Upper lobe of right lung (tissue), 1 donor: Measurements from ENCODE around the gene TMPRSS7. TPM values are rescaled to one million over a fixed set of nuclear protein-coding genes. Genes with fewer than 3 reads are reported as not detected.
A peak's percentile ranks its signal among the peaks of the same experiment; 100 is the strongest.

Experiments used
- ATAC-seq: fragments of 200-7000 bp; cut with Tn5 transposase; one replicate; pipeline ENCODE4 v1.9.1; 2020; ENCODE audit warnings: mild to moderate bottlenecking, moderate library complexity
- DNase-seq: peaks from one replicate; pipeline ENCODE4 v3.0.0-alpha.2; 2020
- H3K27ac ChIP-seq: fragments of 200-600 bp; one replicate; pipeline ENCODE4 v1.8.0; 2022
- H3K27me3 ChIP-seq: fragments of 200-600 bp; one replicate; pipeline ENCODE4 v1.8.0; 2022; ENCODE audit warnings: mild to moderate bottlenecking
- H3K36me3 ChIP-seq: fragments of 200-600 bp; one replicate; pipeline ENCODE4 v1.8.0; 2022
- H3K4me1 ChIP-seq: fragments of 200-600 bp; one replicate; pipeline ENCODE4 v1.8.0; 2022
- H3K4me3 ChIP-seq: fragments of 200-600 bp; one replicate; pipeline ENCODE4 v1.8.0; 2022; ENCODE audit warnings: mild to moderate bottlenecking
- H3K9me3 ChIP-seq: fragments of 200-600 bp; one replicate; pipeline ENCODE4 v1.8.0; 2022
- intact Hi-C: fragments of 100-400 bp; cut with DNase I; formaldehyde crosslinking; loops from one replicate; pipeline ENCODE4 v1.11.0; 2022
- long read RNA-seq: library from polyadenylated mRNA; unstranded; transcript quantifications from one replicate; pipeline ENCODE4 v2.0.0, GENCODE V29; 2021
- total RNA-seq: library from RNA; stranded (reverse); fragmentation: NEBNext Ultra II Directional; extraction: Animal tissue kit (Norgen Biotek cat#: 25700); gene quantifications from one replicate; pipeline ENCODE4 v1.2.1, GENCODE V29; 2021
- TF ChIP-seq, protein P1 (sequence below): fragments of 200-600 bp; IDR thresholded peaks from one replicate; pipeline ENCODE4 v1.8.0; 2022; ENCODE audit warnings: antibody characterized with exemption
- donor health status: DM: no; HTN: yes; CAD: no; lungs with severe emphysema.

The TMPRSS7 gene, protein sequence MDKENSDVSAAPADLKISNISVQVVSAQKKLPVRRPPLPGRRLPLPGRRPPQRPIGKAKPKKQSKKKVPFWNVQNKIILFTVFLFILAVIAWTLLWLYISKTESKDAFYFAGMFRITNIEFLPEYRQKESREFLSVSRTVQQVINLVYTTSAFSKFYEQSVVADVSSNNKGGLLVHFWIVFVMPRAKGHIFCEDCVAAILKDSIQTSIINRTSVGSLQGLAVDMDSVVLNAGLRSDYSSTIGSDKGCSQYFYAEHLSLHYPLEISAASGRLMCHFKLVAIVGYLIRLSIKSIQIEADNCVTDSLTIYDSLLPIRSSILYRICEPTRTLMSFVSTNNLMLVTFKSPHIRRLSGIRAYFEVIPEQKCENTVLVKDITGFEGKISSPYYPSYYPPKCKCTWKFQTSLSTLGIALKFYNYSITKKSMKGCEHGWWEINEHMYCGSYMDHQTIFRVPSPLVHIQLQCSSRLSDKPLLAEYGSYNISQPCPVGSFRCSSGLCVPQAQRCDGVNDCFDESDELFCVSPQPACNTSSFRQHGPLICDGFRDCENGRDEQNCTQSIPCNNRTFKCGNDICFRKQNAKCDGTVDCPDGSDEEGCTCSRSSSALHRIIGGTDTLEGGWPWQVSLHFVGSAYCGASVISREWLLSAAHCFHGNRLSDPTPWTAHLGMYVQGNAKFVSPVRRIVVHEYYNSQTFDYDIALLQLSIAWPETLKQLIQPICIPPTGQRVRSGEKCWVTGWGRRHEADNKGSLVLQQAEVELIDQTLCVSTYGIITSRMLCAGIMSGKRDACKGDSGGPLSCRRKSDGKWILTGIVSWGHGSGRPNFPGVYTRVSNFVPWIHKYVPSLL
- total RNA-seq: 0.20 TPM
- long read RNA-seq: 0 reads

DNA sequence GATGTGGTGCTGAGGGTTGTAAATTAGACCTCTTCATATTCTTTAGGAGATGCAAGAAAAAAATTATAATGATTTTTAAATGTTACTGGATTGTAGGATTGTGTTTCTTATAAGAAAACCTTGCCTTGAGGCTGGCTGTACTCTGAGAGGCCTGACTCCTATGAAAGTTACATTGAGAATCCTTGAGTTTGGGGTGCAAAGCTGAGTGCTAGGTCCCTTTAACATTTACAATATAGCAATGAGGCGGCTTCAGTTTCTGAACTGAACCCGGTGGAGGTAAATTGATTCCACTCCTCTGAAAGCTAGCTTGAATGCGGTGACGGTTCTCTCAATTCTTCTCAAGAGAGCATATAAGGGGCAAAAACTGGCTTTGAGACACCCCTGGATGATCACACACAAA lies at the start of gene TMPRSS7:
Gene TMPRSS7 (plus strand): TSS at position 301 of the 400 bp plus-strand sequence. CDS start 110 bp downstream, outside the sequence.
- Histone ChIP-seq H3K36me3 (no peaks in the 10 kb centered on the region), H3K9me3 (no peaks in the 10 kb centered on the region), H3K4me1 (no peaks in the 10 kb centered on the region), H3K27me3 (no peaks in the 10 kb centered on the region), H3K27ac (no peak within 1 kb of the TSS), H3K4me3 (no peak within 1 kb of the TSS)
- intact Hi-C loops: no loop called here
- no peak for ATAC-seq
- TF ChIP-seq, protein P1, sequence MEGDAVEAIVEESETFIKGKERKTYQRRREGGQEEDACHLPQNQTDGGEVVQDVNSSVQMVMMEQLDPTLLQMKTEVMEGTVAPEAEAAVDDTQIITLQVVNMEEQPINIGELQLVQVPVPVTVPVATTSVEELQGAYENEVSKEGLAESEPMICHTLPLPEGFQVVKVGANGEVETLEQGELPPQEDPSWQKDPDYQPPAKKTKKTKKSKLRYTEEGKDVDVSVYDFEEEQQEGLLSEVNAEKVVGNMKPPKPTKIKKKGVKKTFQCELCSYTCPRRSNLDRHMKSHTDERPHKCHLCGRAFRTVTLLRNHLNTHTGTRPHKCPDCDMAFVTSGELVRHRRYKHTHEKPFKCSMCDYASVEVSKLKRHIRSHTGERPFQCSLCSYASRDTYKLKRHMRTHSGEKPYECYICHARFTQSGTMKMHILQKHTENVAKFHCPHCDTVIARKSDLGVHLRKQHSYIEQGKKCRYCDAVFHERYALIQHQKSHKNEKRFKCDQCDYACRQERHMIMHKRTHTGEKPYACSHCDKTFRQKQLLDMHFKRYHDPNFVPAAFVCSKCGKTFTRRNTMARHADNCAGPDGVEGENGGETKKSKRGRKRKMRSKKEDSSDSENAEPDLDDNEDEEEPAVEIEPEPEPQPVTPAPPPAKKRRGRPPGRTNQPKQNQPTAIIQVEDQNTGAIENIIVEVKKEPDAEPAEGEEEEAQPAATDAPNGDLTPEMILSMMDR: no peak
- DNase-seq: no peak

DNA sequence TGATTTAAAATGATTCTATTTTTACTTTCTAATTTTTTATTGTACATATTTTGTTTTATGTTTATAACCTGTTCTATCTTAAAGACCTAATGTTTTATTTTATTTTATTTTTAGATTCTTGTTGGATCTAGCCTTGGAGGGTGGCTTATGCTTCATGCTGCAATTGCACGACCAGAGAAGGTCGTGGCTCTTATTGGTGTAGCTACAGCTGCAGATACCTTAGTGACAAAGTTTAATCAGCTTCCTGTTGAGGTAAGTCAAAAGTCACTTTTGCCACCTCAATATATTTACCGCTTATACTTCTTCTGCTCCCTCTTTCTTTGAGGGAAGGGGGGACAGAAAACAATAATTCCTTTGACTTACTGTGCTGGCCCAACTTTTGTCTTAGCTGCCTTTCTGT lies 47.7 kb upstream of the TMPRSS7 start:
- DNase-seq (no peak), ATAC-seq (no peak)
- no peak overlapping the region for H3K27ac ChIP-seq
- no peaks in the 10 kb centered on the region for H3K9me3 ChIP-seq
- peaks cover 36% of the 10 kb centered on the region for H3K36me3 ChIP-seq
- TF ChIP-seq, protein P1: no peak
- H3K4me1 ChIP-seq: peaks cover 3% of the 10 kb centered on the region
- H3K4me3 ChIP-seq: no peak overlapping the region
- intact Hi-C loops: no loop called here
- H3K27me3 ChIP-seq: no peaks in the 10 kb centered on the region

DNA sequence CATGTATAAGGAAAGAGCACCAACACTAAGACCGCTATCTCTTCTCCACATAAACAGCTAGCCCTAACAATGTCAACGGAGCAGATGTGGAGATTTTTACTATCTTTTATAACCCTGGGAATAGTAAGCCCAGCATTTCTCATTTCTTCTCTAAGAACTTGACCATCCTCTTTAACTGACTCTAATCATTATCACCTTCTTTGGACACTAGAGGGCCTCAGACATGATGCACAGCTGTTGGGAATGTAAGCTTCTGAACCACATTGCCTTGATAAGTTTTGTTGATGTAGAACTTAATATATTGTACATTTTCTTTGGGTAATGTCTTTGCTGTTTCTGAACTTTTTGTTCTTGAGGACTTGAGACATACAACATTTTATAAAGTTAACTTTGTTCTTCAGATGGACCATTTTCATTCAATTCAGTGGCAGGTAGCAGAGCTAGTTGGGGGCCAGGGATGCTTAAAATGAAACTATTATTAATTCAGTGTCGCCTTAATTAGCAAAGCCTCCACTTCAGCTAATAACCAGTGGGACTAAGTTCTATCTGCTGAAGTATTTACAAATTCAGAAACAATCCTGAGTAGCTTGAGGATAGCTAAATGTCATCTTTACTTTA lies 45.4 kb upstream of the TMPRSS7 start:
- peaks cover 52% of the 10 kb centered on the region for H3K36me3 ChIP-seq
- H3K4me1 ChIP-seq: no peaks in the 10 kb centered on the region
- ATAC-seq (peak; percentile 85), DNase-seq (no peak)
- no peak overlapping the region for H3K27ac ChIP-seq
- no peaks in the 10 kb centered on the region for H3K27me3 ChIP-seq
- H3K4me3 ChIP-seq: no peak overlapping the region
- intact Hi-C loops: no loop called here
- TF ChIP-seq, protein P1: peak; percentile 72
- no peaks in the 10 kb centered on the region for H3K9me3 ChIP-seq

DNA sequence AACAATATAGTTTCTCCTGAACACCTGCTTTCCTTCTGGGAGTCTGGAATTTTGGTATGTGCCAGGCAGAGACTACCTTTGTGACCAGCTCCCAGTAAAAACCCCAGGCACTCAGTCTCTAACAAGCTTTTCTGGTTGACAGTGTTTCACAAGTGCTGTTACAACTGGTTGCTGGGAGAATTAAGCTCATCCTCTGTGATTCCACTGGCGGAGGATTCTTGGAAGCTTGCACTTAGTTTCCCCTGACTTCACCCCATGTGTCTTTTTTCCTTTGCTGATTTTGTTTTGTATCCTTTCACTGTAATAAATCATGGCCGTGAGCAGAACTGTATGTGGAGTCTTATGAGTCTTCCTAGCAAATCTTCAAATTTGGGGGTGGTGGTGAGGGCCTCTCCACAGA lies 41.5 kb upstream of the TMPRSS7 start:
- intact Hi-C loops: no loop called here
- DNase-seq (no peak), ATAC-seq (no peak)
- TF ChIP-seq, protein P1: no peak
- no peak overlapping the region for H3K27ac ChIP-seq
- H3K9me3 ChIP-seq: no peaks in the 10 kb centered on the region
- H3K27me3 ChIP-seq: no peaks in the 10 kb centered on the region
- peaks cover 36% of the 10 kb centered on the region for H3K36me3 ChIP-seq
- no peak overlapping the region for H3K4me3 ChIP-seq
- H3K4me1 ChIP-seq: no peaks in the 10 kb centered on the region

DNA sequence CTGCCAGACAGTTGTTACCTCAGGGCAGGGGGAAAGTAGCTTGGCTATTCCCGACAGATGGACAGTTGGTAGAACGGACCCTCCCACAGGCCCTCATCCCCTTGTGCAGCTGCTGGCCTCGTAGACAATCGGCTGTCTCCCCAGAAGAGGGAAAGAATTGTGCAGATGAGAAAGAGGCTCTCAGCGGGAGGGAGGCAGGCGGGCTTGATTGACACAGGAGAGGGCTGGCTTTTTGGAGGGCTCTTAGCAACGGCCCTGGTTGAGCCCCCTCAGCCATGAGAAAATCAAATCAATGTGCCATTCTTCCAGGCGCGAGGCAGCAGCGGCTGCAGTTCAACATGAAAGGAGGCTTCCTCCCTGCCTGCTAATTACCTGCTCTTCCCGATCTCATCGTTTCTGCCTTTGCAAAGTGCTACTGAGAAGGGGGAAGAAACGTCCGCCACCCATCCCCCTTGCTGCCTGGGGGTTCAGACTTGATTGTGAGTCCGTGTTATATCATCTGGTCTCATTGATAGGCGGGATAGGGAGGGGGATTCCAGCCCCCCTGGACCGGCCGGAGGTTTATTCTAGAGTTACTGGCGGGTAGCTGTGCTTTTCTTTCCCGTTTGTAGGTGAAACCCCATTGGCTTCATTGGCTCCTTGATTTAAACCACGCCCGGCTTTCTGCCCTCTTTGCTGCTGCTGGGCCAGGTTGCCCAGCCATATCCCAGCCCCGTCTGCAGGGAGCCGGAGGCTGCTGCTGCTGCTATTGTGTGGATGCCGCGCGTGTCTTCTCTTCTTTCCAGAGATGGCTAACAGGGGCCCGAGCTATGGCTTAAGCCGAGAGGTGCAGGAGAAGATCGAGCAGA lies 35.7 kb upstream of the TMPRSS7 start, which contains the start of gene TAGLN3:
Gene TAGLN3 (plus strand): TSS at position 287 of the 848 bp plus-strand sequence. CDS start 501 bp downstream, at position 788.
- Histone ChIP-seq H3K36me3 (no peaks in the 10 kb centered on the region), H3K4me1 (peaks cover 11% of the 10 kb centered on the region), H3K9me3 (no peaks in the 10 kb centered on the region), H3K27me3 (peaks cover 10% of the 10 kb centered on the region), H3K4me3 (peak within 1 kb of the TSS; percentile 45), H3K27ac (no peak within 1 kb of the TSS)
- intact Hi-C loops: no loop called here
- no peak for DNase-seq
- TF ChIP-seq, protein P1: no peak
- peak; percentile 80 for ATAC-seq
